ENCODE measurements around the gene SSBP3.
"Not testable (repeated sequence)": the region's sequence is repeated elsewhere in the genome, so short reads cannot be mapped to it uniquely, and the experiment has no call there.

SSBP3 gene

DNA sequence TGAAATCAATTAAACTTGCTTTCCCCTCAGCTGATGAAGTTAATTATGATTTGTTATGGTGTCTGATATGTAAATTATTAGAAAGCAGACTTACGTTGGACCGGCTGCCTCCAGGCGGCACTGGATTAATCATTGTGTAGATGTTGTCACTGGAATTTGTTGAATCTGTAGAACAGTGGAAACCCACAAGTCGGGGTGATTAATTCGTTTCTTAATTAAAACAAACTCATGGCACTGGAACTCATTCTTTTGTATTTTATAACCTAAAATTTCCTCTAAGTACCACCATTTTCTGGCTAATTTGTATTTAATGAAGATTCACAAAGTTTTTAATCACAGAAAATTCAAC, 167.2 kb downstream of the SSBP3 start:
- no peak for DNase-seq

- peak; percentile 60 to 61 for DNase-seq
Measured at GRCh38 chr1:54238353-54239034, 167.7 kb downstream of the SSBP3 start.

DNA sequence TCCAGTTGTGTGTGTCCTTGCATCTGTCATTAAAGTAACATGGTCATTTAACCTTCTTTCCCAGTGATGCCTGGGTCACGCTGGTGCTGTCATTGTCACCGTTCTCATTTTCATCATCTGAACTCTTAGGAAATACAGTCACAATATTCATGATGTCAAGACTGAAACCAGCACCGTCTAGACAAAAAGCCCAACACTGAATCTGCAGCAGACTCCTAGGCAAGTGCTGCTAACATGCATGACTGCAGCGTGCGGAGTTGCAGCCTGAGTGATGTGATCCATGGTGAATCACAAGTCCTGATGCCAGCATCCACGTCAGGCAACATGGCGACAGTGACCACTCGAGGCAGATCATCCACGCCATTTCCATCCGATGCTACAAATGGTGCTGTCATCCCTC, 168.6 kb downstream of the SSBP3 start:
- no peak for DNase-seq

DNA sequence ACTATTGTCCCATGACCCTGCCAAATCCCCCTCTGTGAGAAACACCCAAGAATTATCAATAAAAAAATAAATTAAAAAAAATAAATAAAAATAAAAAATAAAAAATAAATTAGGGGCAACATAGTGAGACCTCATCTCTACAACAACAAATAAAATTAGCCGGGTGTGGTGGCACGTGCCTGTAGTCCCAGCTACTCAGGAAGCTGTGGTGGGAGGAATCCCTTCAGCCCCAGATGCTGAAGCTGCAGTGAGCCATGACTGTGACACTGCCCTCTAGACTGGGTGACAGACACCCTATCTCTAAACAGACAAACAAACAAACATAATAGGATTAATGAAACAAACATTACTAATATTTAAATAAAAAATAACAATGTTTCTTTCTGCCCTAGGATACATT, 171.9 kb downstream of the SSBP3 start:
- no peak for DNase-seq

GRCh38 chr1:54233196-54233595, 173.0 kb downstream of the SSBP3 start:
- not testable (repeated sequence) for DNase-seq

GRCh38 chr1:54230507-54231339, 175.5 kb downstream of the SSBP3 start:
- no peak for DNase-seq

DNA sequence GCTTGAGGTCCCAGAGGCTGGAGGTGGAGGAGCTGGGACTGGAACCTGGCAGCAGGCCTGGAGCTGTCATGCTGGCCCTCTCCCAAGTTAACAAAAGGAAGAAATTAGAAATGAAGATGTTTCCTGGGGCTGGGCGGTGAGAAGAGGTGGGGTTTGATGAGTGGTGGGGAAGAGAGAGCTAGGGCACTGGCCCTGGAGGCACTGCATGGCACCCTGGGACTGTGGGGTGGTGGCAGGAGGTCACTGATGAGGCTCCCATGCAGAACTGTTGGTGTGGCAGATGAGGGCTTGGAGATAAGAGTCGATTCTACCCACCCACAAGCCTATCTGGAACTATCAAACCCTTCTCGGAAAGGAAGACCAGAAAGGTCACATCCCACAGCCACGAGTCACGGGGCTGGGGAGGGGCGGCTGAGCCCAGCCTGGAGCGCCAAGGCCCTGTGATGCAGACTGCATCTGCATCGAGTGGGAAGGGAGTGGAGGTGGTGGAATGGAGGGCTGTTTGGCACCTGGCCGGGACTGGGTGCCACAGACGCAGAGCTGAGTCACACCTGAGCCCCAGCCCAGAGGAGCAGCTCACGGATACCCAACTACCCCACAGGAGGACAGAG, 176.8 kb downstream of the SSBP3 start:
- DNase-seq = no peak

GRCh38 chr1:54228638-54229079, 177.5 kb downstream of the SSBP3 start:
- DNase-seq = no peak

DNA sequence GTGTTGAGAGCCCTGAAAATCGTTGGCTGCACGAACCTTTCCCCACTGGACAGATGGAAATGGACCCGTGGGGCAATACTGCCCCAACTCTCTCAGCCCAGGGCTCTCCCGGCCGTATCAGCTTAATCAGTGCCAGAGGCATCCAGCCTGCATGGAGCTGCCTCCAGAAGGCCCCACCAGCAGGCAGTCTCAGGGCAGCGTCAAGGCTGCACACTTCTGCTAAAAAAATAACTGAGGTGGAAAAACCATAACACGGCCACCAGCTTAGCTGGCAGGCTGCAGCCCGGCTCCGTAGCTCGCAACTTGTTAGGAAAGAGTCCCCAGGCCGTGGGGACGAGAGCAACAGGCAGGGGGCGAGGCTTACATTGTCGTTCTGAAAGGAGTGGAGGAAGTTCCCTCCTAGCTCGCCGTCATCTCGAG, 178.3 kb downstream of the SSBP3 start:
- DNase-seq = no peak

DNA sequence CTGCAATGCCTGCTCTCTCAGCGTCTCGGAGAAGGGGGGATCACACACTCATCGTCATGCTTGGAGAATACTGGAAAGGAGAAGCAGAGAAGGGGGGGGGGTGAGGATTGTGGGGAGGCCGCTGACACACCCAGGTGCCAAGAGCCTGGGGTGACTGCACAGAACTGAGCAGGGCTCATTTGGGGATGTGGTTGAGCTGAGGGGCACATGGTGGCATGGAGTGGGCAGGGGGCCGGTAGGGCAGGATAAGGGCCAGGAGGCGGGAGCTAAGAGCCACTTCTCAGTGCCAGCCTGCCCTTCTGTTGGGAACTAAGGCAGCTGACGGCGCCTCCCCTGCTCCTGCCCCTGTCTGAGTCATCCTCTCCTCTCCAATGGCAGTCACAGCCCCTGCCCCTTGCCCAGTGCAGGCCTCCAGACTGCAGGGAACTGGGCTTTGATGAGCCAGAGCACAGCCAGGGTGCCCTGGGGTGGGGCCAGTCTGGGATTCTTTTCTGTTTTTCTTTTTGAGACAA, 179.0 kb downstream of the SSBP3 start:
- no peak for DNase-seq

DNA sequence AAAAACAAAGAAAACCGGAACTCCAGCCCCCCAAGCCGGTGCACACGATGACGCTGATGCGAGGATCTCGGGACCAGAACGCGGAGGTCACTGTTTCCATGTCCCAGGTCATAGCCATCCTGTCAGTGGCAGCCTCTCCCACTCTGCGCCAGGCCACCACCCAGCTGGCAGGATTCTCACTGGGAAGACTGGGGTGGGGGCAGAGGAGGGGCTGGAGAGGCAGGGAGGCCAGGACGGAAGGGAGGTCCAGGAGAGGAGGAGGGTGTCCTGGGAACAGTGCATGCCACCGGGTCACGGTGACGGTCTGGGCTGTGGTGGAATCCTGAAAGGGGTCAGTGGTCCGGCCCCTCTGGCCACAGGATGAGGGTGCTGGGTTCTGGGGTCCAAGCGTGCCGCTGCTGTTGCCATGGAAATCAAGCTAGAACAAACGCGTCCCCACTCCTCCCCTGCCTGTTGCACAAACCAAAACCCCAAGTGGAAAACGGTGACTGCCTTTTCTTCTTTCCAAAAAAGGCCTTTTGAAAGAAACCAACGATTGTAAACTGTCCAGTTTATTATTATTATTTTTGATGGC, 180.1 kb downstream of the SSBP3 start:
- no peak for DNase-seq

DNA sequence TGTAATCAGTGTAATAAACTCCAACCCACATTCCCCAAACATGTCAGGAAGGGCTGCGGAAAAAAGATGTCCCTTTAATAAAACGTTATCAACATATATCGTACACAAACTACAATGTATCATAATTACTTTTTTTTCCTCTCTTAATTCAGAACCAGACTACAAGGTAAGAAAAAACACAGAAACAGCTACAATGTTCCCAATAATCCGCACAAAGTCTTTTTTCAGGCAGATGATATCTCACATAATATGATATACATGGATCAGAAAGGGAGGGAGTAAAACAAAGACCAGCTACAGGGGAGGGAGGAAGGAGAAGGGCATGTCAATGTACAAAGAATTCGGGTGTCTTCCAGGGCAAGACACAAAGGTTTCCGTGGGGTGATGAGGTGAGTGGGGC, 180.8 kb downstream of the SSBP3 start:
- no peak for DNase-seq

GRCh38 chr1:54224233-54224632, 182.0 kb downstream of the SSBP3 start:
- no peak for DNase-seq

GRCh38 chr1:54223441-54224202, 182.6 kb downstream of the SSBP3 start:
- DNase-seq = no peak

DNA sequence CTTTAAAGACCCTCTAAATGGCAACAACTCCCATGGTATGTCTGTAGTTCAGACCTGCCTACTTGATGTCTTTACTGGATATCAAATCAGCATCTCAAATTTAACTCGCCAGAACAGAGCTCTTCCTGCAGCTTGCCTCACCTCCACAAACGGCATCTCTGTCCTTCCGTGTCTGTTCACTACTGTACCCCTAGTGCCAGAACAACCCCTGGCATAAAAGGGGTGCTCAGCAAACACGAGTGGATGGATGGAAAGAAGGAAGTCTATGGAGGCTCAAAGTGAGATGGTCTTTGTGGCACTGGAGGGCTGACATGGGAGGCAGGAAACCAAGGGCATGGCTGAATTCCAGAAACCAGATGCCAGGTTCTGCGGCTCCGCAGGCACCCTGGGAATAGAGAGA, 183.5 kb downstream of the SSBP3 start:
- no peak for DNase-seq

DNA sequence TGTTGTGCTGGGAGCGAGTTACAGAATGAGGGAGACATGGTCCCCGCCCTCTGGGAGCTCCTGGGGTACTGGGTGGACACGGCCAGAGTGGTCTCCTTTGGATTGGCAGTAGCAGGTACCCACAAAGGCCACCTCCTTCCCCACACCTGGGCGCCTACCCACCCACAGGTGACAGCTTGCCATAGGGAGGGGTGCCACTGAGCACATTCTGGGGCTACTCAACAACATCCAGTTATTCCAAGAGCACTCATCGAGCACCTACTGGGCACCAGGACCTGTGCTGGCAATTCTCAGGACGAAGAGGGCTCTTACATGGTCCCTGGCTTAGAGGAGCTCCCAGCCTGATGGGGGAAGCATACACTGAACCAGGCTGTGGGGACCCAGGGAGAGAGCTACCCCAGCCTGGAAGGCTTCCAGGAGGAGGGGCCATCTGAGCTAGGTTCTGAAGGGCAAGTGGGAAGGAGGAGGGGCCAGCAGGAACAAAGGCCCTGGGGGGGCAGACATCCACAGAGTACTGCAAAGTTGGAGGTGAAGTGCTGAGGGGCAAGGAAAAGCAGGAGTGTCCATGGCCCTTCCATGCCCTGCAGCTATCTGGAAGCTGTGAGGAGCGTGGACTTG, 184.2 kb downstream of the SSBP3 start:
- DNase-seq = no peak

DNA sequence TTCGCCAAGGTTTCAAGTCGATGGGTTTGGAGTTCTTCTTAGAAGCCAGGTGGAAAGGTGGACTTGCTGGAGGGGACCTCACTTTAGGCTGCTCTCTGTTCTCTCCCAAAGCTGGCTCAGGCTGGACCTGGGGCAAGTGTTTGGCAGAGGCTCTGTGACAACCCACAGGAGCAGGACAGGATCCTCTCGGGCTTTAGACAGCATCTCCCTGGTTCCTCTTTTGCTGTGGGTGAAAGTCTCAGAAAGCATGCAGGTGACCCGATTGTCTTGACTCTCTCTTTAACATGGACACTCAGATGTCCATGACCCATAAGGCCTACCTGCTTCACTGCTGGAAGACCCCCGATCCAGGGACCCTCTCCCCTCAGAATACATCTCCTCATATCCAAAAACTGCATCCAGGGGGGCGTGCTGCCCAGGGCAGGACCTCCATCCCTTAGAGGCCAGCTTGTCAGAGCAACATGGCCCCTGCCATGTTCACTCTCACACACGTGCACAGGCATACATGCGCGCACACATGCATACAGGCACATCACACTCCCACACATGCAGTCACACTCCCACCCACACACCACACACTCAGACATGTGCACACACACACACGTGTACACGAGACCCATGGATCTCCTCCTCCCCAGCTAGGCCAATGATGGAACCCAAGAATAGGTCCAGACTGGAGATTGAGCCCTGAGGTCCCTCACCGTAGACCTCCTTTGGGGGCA, 184.9 kb downstream of the SSBP3 start:
- DNase-seq = no peak

DNA sequence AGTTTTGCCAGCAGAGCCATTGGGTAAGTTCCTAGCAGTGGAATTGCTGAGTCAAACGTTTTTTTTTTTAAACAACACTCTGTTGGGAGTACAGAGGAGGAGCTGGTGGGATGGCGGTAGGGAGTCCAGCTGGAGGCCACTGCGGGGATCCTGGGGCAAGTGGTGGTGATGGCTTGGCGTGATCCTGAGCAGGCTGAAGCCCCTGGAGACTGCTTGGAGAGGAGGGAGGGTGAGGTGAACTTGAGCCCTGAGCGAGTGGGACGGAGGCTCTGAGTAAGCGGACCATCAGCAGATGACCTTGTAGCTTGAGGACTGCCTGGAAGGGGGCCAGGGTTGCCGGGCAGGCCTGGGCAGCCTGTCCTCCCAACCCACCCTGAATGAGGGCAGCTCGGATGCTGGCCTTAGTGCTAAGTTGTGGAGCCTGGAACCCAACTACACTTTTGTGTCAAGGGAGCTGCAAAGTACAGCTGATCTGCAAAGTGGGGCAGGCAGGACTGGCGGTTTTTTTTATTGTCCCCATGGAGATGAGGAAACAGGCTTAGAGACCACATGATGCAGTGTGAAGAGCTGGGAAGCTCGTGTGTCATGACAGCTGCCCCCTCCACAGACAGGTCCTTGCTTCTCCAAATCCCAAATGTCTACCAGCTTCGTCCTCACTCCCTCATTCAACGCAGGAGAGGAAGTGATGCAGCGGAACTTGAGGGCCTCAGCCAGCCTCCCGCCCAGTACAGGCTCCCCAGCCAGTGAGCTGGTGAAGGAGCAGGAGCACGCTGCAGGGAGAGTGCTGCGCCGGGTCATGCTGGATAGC, 186.0 kb downstream of the SSBP3 start:
- DNase-seq = no peak

DNA sequence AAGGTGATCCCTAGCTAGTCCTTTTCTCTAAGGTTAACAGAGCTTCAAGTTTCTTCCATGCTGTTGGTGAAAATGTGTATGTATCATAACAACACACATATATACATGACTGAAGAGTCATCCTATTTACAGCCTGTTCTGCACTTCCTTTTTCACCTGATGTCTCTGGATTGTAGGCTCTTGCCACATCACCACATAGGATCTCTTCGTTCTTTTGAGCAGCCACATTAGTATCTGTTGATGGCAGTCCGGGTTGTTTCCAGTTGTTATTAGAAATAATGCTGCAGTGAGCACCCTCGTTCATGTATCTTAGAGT, 186.5 kb downstream of the SSBP3 start:
- DNase-seq = no peak

GRCh38 chr1:54218883-54219687, 187.1 kb downstream of the SSBP3 start:
- no peak for DNase-seq

All from AML-193 (cell line).